Anterior cingulate cortex (tissue), 58 donors: Measurements from ENCODE around the gene PRR36.

Source experiments
- DNase-seq, 58 donors: peaks; one replicate each; lab custom pipeline; 2025; lab: John Stamatoyannopoulos, UW

The PRR36 gene

GRCh38 chr19:7850000-7850813 lies 24.0 kb downstream of the PRR36 start:
- peak in 29 of 58 donors; percentile 5 to 57 (median 27) for DNase-seq

GRCh38 chr19:7849631-7849999 lies 24.6 kb downstream of the PRR36 start:
- DNase-seq, result no peak

GRCh38 chr19:7848779-7849457 lies 25.3 kb downstream of the PRR36 start:
- peak in 27 of 58 donors; percentile 6 to 65 (median 33) for DNase-seq

- no peak for DNase-seq
Measured at GRCh38 chr19:7847664-7848063, 26.5 kb downstream of the PRR36 start.

GRCh38 chr19:7846155-7846646 lies 28.0 kb downstream of the PRR36 start:
- no peak for DNase-seq

- DNase-seq, result no peak
Measured at GRCh38 chr19:7845390-7846154, 28.6 kb downstream of the PRR36 start.

GRCh38 chr19:7844951-7845350 lies 29.2 kb downstream of the PRR36 start:
- DNase-seq, result no peak

GRCh38 chr19:7844405-7844804 lies 29.8 kb downstream of the PRR36 start:
- DNase-seq, result no peak

- no peak for DNase-seq
Measured at GRCh38 chr19:7843521-7843920, 30.7 kb downstream of the PRR36 start.

GRCh38 chr19:7842661-7843294 lies 31.4 kb downstream of the PRR36 start:
- DNase-seq, result no peak

- no peak for DNase-seq
Measured at GRCh38 chr19:7841751-7842660, 32.2 kb downstream of the PRR36 start.

- DNase-seq, result no peak
Measured at GRCh38 chr19:7840629-7841028, 33.6 kb downstream of the PRR36 start.

GRCh38 chr19:7839476-7839875 lies 34.7 kb downstream of the PRR36 start:
- DNase-seq, result no peak

GRCh38 chr19:7833225-7834099 lies 40.7 kb downstream of the PRR36 start:
- DNase-seq, result peak in 19 of 58 donors; percentile 12 to 69 (median 27)

- DNase-seq, result peak in 6 of 58 donors; percentile 3 to 38 (median 12)
Measured at GRCh38 chr19:7832781-7833180, 41.4 kb downstream of the PRR36 start.

- peak in 8 of 58 donors; percentile 5 to 51 (median 28) for DNase-seq
Measured at GRCh38 chr19:7832009-7832408, 42.2 kb downstream of the PRR36 start.

- peak in 30 of 58 donors; percentile 9 to 68 (median 29) for DNase-seq
Measured at GRCh38 chr19:7831452-7831851, 42.7 kb downstream of the PRR36 start.

GRCh38 chr19:7830823-7831222 lies 43.4 kb downstream of the PRR36 start:
- peak in 2 of 58 donors; percentile 1 to 32 for DNase-seq
